UCSD-AML1 (cell line): ENCODE results near the gene LARP1B.
"Not testable (repeated sequence)": the region's sequence is repeated elsewhere in the genome, so short reads cannot be mapped to it uniquely, and the experiment has no call there.

Experiments
- DNase-seq: peaks from one replicate; lab custom pipeline; 2025; ENCODE audit not compliant: unreplicated experiment; lab: John Stamatoyannopoulos, UW

Gene LARP1B

DNA sequence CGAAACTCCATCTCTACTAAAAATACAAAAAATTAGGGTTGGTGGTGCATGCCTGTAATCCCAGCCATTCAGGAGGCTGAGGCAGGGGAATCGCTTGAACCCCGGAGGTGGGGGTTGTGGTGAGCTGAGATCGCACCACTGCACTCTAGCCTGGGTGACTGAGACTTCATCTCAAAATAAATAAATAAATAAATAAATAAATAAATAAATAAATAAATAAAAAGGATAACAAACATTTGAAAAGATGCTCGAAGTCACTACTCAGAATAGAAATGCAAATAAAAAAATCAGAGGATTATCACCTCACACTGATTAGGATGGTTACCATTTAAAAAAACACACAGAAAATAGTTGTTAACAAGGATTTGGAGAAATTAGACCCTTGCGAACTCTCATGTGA lies 73.8 kb downstream of the LARP1B start:
- no peak for DNase-seq

DNA sequence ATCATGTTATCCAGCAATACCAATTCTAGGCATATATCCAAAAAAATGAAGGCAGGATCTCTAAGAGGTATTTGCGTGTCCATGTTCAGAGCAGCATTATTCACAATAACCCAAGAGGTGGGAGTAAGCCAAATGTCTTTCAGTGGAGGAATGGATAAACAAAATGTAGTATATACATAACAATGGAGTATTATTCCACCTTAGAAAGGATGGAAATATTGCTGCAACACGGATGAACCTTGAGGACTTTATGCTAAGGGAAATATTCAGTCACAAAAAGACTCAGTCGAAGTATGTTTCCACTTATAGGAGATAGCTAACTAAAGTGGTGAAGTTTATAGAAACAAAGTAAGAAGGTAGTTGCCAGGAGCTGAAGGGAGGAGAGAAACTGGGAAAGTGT lies 74.3 kb downstream of the LARP1B start:
- DNase-seq, result no peak

DNA sequence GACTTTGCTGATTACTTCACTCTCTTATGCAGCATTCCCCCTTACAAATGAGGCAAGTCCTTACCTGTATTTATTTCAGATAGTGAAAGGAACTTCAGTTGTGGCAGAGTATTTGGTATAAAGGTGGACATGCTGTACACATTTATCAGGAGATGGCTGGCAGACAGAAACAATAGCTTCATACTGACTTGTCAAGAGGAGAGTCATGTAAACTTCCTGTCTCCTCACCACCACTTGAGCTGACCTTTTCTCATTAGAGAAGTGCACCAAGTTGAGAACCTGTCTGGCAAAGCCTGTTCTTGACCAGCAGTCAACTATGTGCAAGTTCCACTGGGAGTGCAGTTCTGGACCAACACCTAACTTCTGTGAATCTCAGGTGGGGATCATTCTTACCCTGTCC lies 80.8 kb downstream of the LARP1B start:
- no peak for DNase-seq

DNA sequence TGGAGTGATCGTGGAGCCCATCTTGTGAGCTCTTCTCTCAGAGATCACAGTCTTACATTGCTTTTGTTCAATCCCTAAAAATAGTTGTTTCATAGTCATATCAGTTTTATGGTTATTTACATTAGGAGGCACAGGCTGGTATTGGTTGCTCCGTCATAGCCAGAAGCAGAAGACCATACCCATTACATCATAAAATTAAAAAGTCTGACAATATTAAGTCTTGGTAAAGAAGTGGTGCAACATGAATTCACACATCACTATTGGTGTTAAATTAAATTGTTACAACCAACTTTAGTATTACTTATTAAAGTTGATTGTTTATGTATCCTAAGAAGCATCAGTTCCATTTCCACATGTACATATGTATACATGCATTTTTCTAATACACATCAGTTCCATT lies 84.6 kb downstream of the LARP1B start:
- DNase-seq, result no peak

DNA sequence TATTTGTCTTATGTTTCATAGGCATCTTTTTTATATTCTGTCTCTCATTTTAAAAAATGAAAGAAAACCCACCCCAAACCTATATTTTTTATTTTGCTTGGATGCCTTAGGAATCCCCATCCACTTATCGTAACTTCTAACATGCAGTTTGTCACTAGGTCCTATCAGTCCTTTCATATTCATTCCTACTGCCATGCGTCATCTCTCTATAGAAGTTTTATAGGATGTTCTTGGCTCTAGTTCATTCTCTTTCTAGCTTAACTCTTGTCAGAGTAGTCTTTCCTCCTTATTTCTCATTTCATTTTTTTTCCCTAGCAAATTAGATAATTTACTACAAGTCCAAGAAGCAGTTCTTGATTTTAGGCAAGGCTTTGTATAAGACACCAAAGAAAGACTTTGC lies 92.7 kb downstream of the LARP1B start:
- DNase-seq, result no peak

DNA sequence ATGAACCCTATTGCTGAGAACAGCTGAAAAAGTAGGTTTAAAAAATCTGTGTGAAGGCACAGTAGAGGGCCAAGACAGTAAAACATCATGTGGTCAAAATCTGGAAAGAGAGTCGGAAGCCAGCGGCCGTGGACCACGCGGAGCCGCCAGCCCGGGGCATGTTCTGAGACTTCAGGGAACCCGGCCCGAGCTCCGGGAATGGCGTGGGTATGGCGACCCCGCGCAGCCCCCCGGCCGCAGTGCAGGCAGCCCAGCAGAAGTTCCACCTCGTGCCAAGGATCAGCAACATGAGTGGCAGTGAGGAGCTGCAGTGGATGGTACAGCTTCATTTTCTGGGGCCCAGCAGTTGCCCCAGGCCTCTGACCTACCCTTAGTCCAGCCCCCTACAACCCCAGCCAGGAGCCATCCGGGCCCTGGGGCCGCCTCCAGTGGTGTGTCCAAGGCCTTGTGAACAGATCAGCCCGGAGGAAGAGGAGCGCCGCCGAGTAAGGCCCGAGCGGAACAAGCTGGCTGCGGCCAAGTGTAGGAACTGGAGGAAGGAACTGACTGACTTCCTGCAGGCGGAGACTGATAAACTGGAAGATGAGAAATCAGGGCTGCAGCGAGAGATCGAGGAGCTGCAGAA lies 94.2 kb downstream of the LARP1B start:
- DNase-seq, result peak; percentile 71

DNA sequence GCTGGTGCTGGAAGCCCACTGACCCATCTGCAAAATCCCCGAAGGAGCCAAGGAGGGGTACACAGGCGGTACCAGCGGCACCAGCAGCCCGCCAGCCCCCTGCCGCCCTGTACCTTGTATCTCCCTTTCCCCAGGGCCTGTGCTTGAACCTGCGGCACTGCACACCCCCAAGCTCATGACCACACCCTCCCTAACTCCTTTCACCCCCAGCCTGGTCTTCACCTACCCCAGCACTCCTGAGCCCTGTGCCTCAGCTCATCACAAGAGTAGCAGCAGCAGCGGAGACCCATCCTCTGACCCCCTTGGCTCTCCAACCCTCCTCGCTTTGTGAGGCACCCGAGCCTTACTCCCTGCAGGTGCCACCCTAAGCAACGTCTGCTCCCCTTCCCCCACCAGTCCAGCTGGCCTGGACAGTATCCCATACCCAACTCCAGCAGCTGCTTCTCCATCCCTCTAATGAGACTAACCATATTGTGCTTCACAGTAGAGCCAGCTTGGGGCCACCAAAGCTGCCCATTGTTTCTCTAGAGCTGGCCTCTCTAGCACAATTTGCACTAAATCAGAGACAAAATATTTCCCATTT lies 94.9 kb downstream of the LARP1B start:
- DNase-seq, result no peak

DNA sequence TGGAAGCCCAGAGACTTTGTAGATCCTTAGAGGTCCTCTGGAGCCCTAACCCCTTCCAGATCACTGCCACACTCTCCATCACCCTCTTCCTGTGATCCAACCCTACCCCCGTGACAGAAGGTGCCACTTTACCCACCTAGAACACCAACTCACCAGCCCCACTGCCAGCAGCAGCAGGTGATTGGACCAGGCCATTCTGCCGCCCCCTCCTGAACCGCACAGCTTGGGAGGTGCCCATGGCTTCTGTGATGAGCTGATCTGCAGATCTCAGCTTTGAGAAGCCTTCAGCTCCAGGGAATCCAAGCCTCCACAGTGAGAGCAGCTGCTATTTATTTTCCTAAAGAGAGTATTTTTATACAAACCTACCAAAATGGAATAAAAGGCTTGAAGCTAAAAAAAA lies 95.4 kb downstream of the LARP1B start:
- DNase-seq, result not testable (repeated sequence)

DNA sequence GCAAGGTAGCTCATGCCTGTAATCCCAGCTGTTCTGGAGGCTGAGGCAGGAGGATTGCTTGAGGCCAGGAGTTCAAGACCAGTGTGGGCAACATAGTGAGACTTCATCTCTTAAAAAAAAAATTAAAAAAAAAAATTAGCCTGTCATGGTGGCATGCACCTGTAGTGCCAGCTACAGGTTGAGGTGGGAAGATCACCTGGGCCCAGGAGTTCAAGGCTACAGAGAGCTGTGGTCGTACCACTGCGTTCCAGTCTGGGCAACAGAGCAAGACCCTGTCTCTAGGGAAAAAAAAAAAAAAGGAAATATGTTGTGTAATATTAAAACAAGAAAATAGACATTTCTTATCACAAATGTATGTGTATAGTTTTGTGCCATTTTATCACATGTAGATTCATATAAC lies 97.8 kb downstream of the LARP1B start:
- no peak for DNase-seq

DNA sequence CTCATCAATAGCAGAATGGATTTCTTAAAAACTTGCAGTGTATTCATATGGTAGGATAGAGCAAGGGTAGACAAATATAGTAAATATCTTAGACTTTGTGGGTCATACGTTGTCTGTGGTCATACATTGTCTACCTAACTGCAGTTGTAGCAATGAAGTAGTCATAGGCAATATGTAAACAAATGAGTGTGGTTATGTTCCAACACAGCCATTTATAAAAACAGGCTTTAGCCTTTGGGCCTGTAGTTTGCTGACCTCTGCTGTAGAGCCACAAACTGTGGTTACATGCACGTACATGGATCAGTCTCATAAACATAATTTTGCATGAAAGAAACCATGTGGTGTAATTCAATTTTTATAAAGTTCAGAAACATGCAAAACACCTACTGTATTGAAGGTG lies 98.9 kb downstream of the LARP1B start:
- DNase-seq, result no peak

DNA sequence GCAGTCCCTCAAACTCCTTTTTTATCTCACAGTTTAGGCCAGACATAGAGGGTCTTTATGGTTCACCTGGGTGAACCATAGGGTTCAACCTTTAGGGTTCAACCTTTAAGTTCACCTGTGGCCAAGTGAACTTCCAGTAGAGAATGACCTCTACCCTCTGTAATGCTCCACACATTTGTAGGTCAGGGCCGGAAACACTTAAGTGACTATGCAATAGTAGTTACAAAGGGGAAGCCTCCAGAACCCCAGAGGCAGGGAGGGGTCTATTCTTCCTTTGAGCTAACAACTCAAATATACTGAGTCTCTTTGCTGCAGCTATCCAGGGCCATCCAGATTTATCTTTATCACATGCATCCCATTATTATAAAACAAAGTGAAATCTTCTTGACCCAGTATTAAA lies 100.0 kb downstream of the LARP1B start:
- DNase-seq, result no peak

DNA sequence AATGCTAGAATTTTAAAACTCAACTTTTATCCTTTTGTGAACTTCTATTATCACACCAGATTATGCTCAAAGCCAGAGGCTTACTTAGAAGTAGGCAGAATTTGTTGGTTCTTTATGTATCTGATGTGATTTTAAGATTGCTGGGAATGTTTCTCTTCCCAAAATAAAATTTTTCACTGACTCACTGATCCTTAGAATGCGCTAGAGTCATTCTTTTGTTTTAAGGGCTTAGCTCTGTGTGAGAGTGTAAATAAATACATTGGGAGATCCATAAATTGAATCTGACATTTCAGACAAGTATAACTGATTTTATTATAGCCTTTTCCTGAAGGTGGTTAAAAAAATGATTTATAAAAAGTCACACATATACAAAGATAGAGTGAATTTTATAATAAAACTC lies 101.3 kb downstream of the LARP1B start:
- no peak for DNase-seq

DNA sequence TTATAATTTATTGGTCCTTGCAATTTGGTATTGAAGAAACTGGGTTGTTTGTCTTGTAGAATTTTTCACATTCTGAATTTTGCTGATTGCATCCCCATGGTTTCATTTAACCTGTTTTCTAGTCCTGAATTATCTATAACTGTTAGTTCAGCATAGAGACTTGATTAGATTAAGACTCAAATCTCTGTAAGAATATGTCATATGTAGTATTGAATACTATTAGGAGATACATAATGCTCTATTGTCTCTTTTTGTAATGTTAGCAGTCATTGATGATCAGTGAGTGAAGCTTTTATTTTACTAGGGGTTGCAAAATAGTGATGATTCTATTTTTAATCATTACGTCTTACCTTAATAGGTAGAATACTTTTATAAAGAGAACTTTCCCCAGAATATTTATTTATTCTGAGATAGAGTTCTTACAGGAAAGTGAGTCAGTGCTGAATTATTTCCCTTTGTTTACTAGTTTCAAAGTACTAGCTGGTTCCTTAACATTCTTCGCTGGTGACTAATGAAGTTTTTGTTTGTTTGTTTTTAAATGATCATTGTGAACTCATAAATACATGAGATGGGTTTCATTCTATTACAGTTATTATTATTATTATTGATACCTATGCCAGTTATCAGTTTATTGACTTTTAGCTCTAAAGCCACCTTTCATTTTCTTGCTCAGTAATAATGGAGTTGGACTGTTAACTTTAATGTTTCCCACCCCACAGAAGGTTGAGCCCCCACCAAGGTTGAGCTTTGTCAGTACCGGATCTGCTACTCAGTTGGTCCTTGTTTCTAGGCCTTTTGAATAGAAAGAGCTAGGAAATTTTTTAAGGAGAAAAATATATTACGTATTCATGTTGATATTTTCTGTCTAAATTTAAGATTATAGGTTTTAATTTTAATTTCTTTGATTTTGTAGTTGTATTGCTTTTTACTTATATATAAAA lies 102.3 kb downstream of the LARP1B start:
- no peak for DNase-seq

DNA sequence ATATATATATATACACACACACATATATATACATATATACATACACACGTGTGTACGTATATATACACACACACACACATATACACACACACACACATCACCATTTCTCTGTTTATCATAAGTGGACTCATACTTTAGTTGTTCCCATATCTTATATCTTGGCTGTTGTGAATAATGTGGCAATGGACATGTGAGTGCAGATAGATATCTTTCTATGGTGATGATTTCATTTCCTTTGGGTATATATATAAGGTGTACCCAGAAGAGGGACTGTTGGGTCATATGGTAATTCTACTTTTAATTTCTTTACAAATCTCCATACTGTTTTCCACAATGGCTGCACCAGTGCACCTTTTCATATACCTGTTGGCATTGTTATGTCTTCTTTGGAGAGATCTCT lies 105.9 kb downstream of the LARP1B start:
- no peak for DNase-seq

DNA sequence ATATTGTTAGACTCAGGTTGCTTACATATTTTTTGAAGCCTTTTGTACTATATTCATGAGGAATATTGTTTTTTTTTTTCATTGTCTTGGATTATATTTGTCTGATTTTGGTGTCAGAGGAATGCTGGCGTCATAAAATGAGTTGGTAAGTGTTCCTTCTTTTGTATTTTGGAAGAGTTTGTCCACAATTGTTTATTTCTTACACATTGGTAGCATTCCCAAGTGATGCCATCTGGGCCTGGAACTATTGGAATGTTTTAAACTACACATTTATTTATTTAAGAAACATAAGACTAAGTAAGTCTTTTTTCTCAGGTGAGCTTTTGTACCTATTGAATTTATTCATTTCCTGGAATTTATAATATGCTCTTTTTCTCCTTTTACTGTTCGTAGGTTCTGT lies 107.6 kb downstream of the LARP1B start:
- no peak for DNase-seq

DNA sequence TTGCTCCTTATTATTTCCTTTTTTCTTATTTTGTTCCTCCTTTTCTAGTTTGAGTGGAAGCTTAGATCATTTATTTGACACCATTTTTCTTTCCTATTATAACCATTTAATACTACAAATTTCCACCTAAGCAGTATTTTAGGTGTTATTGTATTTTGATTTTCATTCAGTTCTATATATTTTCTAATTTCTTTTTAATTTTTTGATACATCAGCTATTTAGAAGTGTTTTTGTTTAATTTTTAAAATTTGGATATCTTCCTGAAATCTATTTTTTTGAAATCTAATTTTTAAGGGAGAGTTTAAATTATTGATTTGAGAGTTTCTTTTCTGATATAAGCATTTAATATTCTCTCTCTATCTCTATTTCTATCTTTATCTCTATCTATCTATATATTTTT lies 108.1 kb downstream of the LARP1B start:
- DNase-seq, result no peak

DNA sequence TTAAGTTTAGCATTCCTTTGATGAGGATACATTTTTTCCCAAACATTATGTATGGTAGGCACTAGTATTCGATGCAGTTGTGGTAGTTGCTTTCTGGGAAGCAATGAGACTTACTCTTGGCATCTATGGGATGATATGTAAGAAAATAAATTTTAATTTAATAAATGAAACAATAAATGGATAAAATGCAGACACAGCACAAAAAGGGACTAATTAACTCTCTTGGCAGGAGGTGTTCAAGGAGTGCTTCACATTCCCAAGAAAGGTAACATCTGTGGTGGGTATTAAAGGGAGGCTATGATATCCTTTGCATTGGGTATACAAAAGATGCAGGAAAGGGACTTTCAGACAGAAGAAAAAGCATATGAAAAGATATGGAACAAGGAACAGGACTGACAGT lies 115.5 kb downstream of the LARP1B start:
- DNase-seq, result no peak

DNA sequence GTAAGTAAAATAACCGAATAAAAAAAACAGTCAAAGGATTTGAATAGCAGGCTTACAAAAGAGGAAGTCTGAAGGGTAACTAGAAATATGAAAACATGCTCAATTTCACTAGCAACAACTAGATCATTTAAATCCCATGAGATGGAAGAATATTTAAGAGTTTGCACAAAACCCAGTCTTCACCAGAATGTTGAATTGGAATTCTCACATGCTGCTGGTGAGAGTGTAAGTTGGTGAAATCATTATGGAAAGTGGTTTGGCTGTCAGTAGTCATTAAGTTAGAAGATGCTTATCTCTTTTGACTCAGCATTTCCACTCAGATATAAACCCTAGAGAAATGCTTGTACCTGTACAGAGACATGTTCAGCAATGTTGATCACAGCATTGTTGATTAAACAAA lies 116.4 kb downstream of the LARP1B start:
- DNase-seq, result no peak

DNA sequence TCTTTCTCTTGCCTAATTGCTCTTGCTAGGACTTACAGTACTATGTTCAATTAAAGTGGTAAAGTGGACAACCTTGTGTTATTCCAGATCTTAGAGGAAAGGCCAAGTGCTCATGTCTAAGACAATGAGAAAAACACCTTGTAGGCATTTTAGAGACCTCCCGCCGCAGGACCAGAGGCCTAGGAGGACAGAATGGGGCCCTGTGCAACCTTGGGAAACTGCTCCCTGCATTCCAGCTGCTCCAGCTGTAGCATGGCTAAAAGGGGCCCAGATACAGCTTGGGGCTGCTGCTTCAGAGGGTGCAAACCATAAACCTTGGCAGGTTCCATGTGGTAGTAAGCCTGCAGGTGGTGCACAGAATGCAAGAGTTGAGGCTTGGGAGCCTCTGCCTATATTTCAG lies 125.5 kb downstream of the LARP1B start:
- DNase-seq, result no peak

DNA sequence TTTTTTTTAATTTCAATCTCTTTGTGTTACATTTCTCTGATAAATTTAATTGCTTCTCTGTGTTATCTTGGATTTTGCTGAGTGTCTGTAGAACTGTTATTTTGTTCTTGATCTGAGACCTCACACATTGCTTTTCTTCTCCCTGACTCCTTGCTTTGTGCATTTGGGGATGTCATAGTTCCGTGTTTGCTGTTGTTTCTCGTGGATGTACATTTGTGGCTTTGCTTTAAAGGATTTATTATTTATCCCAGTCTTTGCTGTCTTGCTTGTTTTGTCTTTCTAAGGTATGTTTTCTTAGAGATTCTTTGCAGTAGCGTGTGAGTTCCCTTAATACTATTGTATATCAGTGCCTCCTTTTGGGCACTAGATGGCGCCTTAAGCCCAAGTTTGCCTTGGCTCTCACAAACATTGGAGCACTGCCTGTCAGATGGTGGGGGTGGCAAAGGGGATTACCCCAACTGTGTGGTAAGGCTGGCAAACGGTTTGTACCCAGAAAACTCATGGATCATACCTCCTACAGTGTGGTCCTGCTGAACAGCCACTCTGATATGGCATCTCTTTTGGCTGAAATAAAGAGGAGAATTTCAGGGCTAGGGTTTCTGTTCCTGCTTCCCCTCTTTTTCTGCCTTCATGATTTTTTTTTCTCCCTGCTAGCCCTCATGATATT lies 130.1 kb downstream of the LARP1B start:
- peak; percentile 28 for DNase-seq

DNA sequence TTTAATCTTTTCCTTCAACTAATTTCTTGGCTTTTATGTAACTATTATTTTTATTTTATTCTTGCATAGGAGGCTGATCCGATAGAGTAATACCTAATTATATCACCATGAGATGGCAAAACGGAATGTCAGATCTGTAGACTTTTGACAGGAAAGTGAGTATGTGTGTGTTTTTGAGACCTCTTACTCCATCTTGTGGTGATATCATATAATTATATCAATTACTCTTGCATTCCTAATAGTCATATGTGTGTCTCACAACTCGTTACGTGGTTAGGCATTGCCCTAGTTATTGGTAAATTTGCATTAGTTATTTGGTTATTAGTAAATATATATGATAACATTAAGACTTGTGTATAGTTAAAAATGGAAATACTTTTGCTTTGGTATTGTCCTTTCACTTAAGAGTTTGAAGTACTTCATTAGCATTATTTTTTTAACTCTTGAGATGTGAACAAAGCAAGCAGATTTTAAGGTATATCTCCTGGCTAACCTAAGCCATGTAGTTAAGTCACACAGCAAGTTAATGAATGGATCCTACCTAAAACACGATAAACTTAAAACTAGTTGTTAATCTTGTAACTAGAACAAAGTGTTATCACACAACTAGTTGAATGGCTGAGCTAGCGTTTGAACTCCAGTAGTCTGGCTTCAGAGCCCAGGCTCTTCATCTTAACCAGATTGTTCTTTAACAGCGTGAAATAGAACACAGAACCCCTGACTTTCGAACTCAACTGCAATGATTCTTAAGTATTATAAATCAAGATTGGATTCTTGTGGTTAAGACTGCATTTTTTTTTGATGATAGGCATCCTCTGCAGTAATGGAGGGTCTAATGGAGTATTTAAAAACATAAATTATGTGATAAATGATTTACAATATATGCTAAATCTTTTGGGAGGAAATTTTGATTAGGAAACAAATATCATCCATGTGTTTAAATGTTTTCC lies 159.4 kb downstream of the LARP1B start:
- no peak for DNase-seq
